H9 (cell line): ENCODE results near the gene CEBPG. TPM values are rescaled to one million over a fixed set of nuclear protein-coding genes. Genes with fewer than 3 reads are reported as not detected.

Experiments
- DNase-seq: peaks from one replicate; pipeline ENCODE4 v3.0.0-alpha.2; 2017
- H2AFZ ChIP-seq: one replicate; pipeline ENCODE4 v1.6.1; 2013; ENCODE audit warnings: mild to moderate bottlenecking, low read length, control low read depth, moderate library complexity
- H2AK5ac ChIP-seq: 2 replicates; pipeline ENCODE4 v1.6.1; 2013; ENCODE audit warnings: low read length, control low read depth, mixed read lengths; ENCODE audit not compliant: insufficient read length
- H2BK120ac ChIP-seq: one replicate; pipeline ENCODE4 v1.6.1; 2013; ENCODE audit warnings: low read depth, mild to moderate bottlenecking, low read length, control low read depth, inconsistent platforms; ENCODE audit not compliant: poor library complexity, severe bottlenecking
- H2BK12ac ChIP-seq: 2 replicates; pipeline ENCODE4 v1.6.1; 2013; ENCODE audit warnings: low read length, control low read depth, mixed read lengths, low read depth; ENCODE audit not compliant: insufficient read length
- H2BK15ac ChIP-seq: 2 replicates; pipeline ENCODE4 v1.6.1; 2013; ENCODE audit warnings: low read depth, low read length, control low read depth
- H2BK20ac ChIP-seq: one replicate; pipeline ENCODE4 v1.6.1; 2013; ENCODE audit warnings: low read depth, mild to moderate bottlenecking, low read length, control low read depth, inconsistent platforms; ENCODE audit not compliant: poor library complexity, severe bottlenecking
- H2BK5ac ChIP-seq: 2 replicates; pipeline ENCODE4 v1.6.1; 2013; ENCODE audit warnings: low read length, control low read depth, mixed read lengths; ENCODE audit not compliant: insufficient read length
- H3K14ac ChIP-seq: 2 replicates; pipeline ENCODE4 v1.6.1; 2013; ENCODE audit warnings: low read length, control low read depth; ENCODE audit not compliant: insufficient read depth
- H3K18ac ChIP-seq: 2 replicates; pipeline ENCODE4 v1.6.1; 2013; ENCODE audit warnings: low read depth, mild to moderate bottlenecking, mixed read lengths, low read length, control low read depth; ENCODE audit not compliant: insufficient read length
- H3K23ac ChIP-seq: 2 replicates; pipeline ENCODE4 v1.6.1; 2013; ENCODE audit warnings: low read length, control low read depth, mixed read lengths, low read depth; ENCODE audit not compliant: insufficient read length
- H3K23me2 ChIP-seq: 2 replicates; pipeline ENCODE4 v1.6.1; 2013; ENCODE audit warnings: low read depth, mild to moderate bottlenecking, mixed read lengths, low read length, control low read depth; ENCODE audit not compliant: insufficient read length, poor library complexity, severe bottlenecking
- H3K27ac ChIP-seq: 2 replicates; pipeline ENCODE4 v1.5.1; 2013; ENCODE audit warnings: low read length, control low read depth, mixed read lengths, low read depth; ENCODE audit not compliant: insufficient read length
- H3K27me3 ChIP-seq: 2 replicates; pipeline ENCODE4 v1.6.1; 2013; ENCODE audit warnings: low read length, control low read depth, inconsistent platforms; ENCODE audit not compliant: insufficient read depth
- H3K4ac ChIP-seq: 2 replicates; pipeline ENCODE4 v1.6.1; 2013; ENCODE audit warnings: low read depth, mild to moderate bottlenecking, control low read depth, inconsistent platforms, low read length, moderate library complexity
- H3K4me1 ChIP-seq: 2 replicates; pipeline ENCODE4 v1.6.1; 2013; ENCODE audit warnings: low read length, control low read depth, inconsistent platforms; ENCODE audit not compliant: insufficient read depth
- H3K4me2 ChIP-seq: 2 replicates; pipeline ENCODE4 v1.6.1; 2013; ENCODE audit warnings: low read length, control low read depth, mixed read lengths; ENCODE audit not compliant: insufficient read length, insufficient read depth
- H3K56ac ChIP-seq: 2 replicates; pipeline ENCODE4 v1.6.1; 2013; ENCODE audit warnings: low read depth, mild to moderate bottlenecking, mixed read lengths, low read length, control low read depth; ENCODE audit not compliant: insufficient read length
- H3K79me1 ChIP-seq: 2 replicates; pipeline ENCODE4 v1.6.1; 2013; ENCODE audit warnings: low read depth, mild to moderate bottlenecking, moderate library complexity, low read length, control low read depth, inconsistent platforms; ENCODE audit not compliant: insufficient read depth, poor library complexity, severe bottlenecking
- H3K79me2 ChIP-seq: 2 replicates; pipeline ENCODE4 v1.6.1; 2013; ENCODE audit warnings: low read length, control low read depth, inconsistent platforms; ENCODE audit not compliant: insufficient read depth
- H3K9ac ChIP-seq: 2 replicates; pipeline ENCODE4 v1.6.1; 2013; ENCODE audit warnings: low read length, control low read depth, mixed read lengths; ENCODE audit not compliant: insufficient read length; ENCODE audit errors: extremely low read depth
- H3K9me3 ChIP-seq: one replicate; pipeline ENCODE4 v1.6.1; 2013; ENCODE audit warnings: low read depth, low read length, inconsistent platforms; ENCODE audit not compliant: control insufficient read depth
- H3T11ph ChIP-seq: one replicate; pipeline ENCODE4 v1.6.1; 2013; ENCODE audit warnings: mild to moderate bottlenecking, low read length, control low read depth, inconsistent platforms
- H4K20me1 ChIP-seq: one replicate; pipeline ENCODE4 v1.6.1; 2013; ENCODE audit not compliant: control insufficient read depth, insufficient read length, insufficient read depth
- H4K5ac ChIP-seq: 2 replicates; pipeline ENCODE4 v1.6.1; 2013; ENCODE audit warnings: low read depth, mild to moderate bottlenecking, mixed read lengths, low read length, control low read depth; ENCODE audit not compliant: insufficient read length
- H4K8ac ChIP-seq: replicated peaks from 2 replicates; pipeline ENCODE4 v1.6.1; 2013; ENCODE audit warnings: low read length, control low read depth, mixed read lengths, low read depth; ENCODE audit not compliant: insufficient read length
- H4K91ac ChIP-seq: 2 replicates; pipeline ENCODE4 v1.6.1; 2013; ENCODE audit warnings: low read depth, mild to moderate bottlenecking, moderate library complexity, mixed read lengths, low read length, control low read depth; ENCODE audit not compliant: insufficient read length
- H3K27ac Mint-ChIP-seq, 3 experiments: 2 replicates in 2 of 3; 3 replicates in 1 of 3; pipeline ENCODE4 v1.8.0; 2020 to 2021; ENCODE audit warnings: mixed read lengths in 3 of 3, mild to moderate bottlenecking in 1 of 3, moderate library complexity in 1 of 3
- H3K27me3 Mint-ChIP-seq: 2 replicates; pipeline ENCODE4 v1.8.0; 2021; ENCODE audit warnings: low read depth, mild to moderate bottlenecking, moderate library complexity, mixed read lengths
- H3K36me3 Mint-ChIP-seq, 3 experiments: 2 replicates in 2 of 3; 3 replicates in 1 of 3; pipeline ENCODE4 v1.8.0; 2020 to 2021; ENCODE audit warnings: low read depth in 3 of 3, mixed read lengths in 3 of 3; ENCODE audit not compliant: insufficient read depth in 1 of 3
- H3K4me1 Mint-ChIP-seq, 2 experiments: 2 replicates each; pipeline ENCODE4 v1.8.0; 2020; ENCODE audit warnings: mixed read lengths in 2 of 2
- H3K4me3 Mint-ChIP-seq, 2 experiments: 2 replicates in 1 of 2; 3 replicates in 1 of 2; pipeline ENCODE4 v1.8.0; 2020 to 2021; ENCODE audit warnings: mild to moderate bottlenecking in 2 of 2, mixed read lengths in 2 of 2, moderate library complexity in 1 of 2
- H3K9me3 Mint-ChIP-seq, 2 experiments: 2 replicates in 1 of 2; 3 replicates in 1 of 2; pipeline ENCODE4 v1.8.0; 2020; ENCODE audit warnings: mild to moderate bottlenecking in 2 of 2, mixed read lengths in 2 of 2, moderate library complexity in 1 of 2
- CTCF ChIP-seq: fragments of 200-600 bp; sonication (generic); conservative IDR thresholded peaks from 3 replicates; pipeline ENCODE4 v1.8.0; 2021; ENCODE audit warnings: antibody characterized with exemption, mild to moderate bottlenecking
- WGBS: extraction: QIAGEN DNeasy Blood & Tissue Kit; methylation state at CpG from one replicate; pipeline ENCODE4 v1.1.7; 2013; ENCODE audit warnings: missing lambda C conversion rate, low lambda C conversion rate, mixed read lengths; ENCODE audit not compliant: insufficient read length; ENCODE audit errors: extremely low coverage; 5-methylcytosine and 5-hydroxymethylcytosine counted together
- total RNA-seq: library from RNA; stranded (reverse); gene quantifications from 2 replicates; pipeline ENCODE4 v1.2.1, GENCODE V29; 2021

CEBPG gene
- total RNA-seq, 1 experiment from 2014 or later: 33.7 TPM

DNA sequence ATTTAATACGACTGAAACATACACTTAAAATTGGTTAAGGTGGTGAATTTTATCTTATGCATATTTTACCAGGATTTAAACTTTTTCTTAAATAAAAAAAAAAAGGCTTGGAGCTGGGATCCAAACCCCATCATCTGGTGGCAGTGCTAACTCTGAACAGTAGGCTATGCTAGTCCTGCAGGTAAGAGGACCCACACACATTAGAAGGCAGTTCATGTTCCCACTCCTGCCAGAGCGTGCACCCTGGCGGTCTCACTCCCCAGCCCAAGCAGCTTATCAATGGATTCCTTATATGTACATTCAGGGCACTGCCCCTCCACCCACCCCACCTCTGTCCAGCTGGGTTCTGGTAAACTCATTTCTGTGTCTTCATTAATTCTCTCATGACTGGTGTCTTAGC, 39.9 kb upstream of the CEBPG start:
- H3K23me2 ChIP-seq: no peaks in the 10 kb centered on the region
- WGBS: no CpG with 5 or more reads among the region's 3 CpGs

More for the DNA sequence above, 39.9 kb upstream of the CEBPG start:
- no peak overlapping the region for H3T11ph ChIP-seq
- DNase-seq: no peak
- H3K79me2 ChIP-seq: no peaks in the 10 kb centered on the region
- no peak for TF ChIP-seq CTCF
- Mint-ChIP-seq H3K4me1 (peaks cover 0 to 3% of the 10 kb centered on the region in 2 experiments; a peak in 2 of 4 replicates), H3K27me3 (0 out of 2 replicates have a peak, but pooled peaks cover 2% of the 10 kb centered on the region), H3K4me3 (no peak overlapping the region), H3K9me3 (no peaks in the 10 kb centered on the region), H3K27ac (no peak overlapping the region), H3K36me3 (no peaks in the 10 kb centered on the region)
- H4K91ac ChIP-seq: no peak overlapping the region
- no peaks in the 10 kb centered on the region for H3K27me3 ChIP-seq
- no peak overlapping the region for H3K4ac ChIP-seq
- H3K14ac ChIP-seq: no peak overlapping the region
- no peaks in the 10 kb centered on the region for H4K20me1 ChIP-seq
- H3K56ac ChIP-seq: no peak overlapping the region
- no peaks in the 10 kb centered on the region for H3K79me1 ChIP-seq
- H3K9me3 ChIP-seq: no peaks in the 10 kb centered on the region
- H2BK20ac ChIP-seq: no peak overlapping the region
- no peak overlapping the region for H3K23ac ChIP-seq
- H2BK15ac ChIP-seq: no peak overlapping the region
- no peaks in the 10 kb centered on the region for H3K4me1 ChIP-seq
- H2BK120ac ChIP-seq: no peak overlapping the region
- no peak overlapping the region for H3K18ac ChIP-seq
- H3K4me2 ChIP-seq: no peak overlapping the region
- no peak overlapping the region for H2AK5ac ChIP-seq
- H3K9ac ChIP-seq: no peak overlapping the region
- no peak overlapping the region for H2BK12ac ChIP-seq
- H4K8ac ChIP-seq: no peak overlapping the region
- no peak overlapping the region for H2AFZ ChIP-seq
- H4K5ac ChIP-seq: no peak overlapping the region
- no peak overlapping the region for H2BK5ac ChIP-seq
- H3K27ac ChIP-seq: no peak overlapping the region
